Measurements from ENCODE around the gene ENHO.

ENHO gene

DNA sequence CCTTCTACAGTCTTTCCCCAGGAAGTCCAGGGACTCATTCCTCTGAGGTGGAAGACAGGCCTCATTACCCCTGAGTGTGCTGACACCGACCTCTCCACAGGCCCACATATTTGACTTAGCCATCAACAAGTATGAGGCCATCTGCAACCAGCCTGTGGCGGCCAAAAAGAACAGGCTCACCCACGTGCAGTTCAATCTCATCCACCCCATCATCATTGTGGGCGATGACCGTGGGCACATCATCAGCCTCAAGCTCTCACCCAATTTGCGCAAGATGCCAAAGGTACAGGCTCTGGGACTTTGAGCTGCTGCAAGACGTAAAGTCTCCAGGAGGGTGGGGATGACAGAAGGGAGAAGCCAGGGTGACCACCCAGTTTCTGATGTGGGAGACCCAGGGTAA lies 5.6 kb downstream of the ENHO start:
- TF ChIP-seq POLR2AphosphoS5 (IDR thresholded peaks at IDR 0.05; ENCODE audit: low read depth): no peak
- H3K4me3 ChIP-seq (replicated peaks; ENCODE audit: insufficient read depth, low read length): no peak overlapping the region
- no peaks in the 10 kb centered on the region for H3K27me3 ChIP-seq (ENCODE audit: insufficient read depth, poor library complexity, severe bottlenecking)
- no peak overlapping the region for H3K27ac ChIP-seq (replicated peaks)
- DNase-seq (ENCODE audit: low read depth in 1 of 2, low spot score in 1 of 2): no peak

DNA sequence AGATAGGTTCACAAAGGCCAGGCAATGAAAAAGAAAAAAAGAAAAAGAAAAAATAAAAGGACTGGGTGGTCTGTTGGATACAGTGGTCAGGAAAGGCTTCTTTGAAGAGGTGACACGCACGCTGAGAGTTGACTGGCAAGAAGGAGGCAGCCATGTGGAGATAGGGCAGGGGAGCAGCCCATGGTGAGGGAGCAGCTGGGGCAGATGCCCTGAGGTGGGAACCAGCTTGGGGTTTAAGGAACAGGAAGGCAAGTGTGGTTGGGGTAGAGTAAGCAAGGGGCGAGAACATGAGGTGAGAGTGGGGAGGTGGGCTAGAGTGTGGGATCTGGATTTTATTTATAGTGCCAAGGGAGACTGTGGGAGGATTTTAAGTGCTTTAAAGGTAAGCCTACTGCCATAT lies 6.8 kb downstream of the ENHO start:
- TF ChIP-seq SPI1 (IDR thresholded peaks at IDR 0.05; ENCODE audit: borderline replicate concordance, low read depth): no peak
- TF ChIP-seq, protein P1, sequence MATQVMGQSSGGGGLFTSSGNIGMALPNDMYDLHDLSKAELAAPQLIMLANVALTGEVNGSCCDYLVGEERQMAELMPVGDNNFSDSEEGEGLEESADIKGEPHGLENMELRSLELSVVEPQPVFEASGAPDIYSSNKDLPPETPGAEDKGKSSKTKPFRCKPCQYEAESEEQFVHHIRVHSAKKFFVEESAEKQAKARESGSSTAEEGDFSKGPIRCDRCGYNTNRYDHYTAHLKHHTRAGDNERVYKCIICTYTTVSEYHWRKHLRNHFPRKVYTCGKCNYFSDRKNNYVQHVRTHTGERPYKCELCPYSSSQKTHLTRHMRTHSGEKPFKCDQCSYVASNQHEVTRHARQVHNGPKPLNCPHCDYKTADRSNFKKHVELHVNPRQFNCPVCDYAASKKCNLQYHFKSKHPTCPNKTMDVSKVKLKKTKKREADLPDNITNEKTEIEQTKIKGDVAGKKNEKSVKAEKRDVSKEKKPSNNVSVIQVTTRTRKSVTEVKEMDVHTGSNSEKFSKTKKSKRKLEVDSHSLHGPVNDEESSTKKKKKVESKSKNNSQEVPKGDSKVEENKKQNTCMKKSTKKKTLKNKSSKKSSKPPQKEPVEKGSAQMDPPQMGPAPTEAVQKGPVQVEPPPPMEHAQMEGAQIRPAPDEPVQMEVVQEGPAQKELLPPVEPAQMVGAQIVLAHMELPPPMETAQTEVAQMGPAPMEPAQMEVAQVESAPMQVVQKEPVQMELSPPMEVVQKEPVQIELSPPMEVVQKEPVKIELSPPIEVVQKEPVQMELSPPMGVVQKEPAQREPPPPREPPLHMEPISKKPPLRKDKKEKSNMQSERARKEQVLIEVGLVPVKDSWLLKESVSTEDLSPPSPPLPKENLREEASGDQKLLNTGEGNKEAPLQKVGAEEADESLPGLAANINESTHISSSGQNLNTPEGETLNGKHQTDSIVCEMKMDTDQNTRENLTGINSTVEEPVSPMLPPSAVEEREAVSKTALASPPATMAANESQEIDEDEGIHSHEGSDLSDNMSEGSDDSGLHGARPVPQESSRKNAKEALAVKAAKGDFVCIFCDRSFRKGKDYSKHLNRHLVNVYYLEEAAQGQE (IDR thresholded peaks at IDR 0.05; ENCODE audit: insufficient replicate concordance, low read depth): no peak
- TF ChIP-seq, protein P2, sequence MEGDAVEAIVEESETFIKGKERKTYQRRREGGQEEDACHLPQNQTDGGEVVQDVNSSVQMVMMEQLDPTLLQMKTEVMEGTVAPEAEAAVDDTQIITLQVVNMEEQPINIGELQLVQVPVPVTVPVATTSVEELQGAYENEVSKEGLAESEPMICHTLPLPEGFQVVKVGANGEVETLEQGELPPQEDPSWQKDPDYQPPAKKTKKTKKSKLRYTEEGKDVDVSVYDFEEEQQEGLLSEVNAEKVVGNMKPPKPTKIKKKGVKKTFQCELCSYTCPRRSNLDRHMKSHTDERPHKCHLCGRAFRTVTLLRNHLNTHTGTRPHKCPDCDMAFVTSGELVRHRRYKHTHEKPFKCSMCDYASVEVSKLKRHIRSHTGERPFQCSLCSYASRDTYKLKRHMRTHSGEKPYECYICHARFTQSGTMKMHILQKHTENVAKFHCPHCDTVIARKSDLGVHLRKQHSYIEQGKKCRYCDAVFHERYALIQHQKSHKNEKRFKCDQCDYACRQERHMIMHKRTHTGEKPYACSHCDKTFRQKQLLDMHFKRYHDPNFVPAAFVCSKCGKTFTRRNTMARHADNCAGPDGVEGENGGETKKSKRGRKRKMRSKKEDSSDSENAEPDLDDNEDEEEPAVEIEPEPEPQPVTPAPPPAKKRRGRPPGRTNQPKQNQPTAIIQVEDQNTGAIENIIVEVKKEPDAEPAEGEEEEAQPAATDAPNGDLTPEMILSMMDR (IDR thresholded peaks at IDR 0.05; ENCODE audit: insufficient read depth, low read length): no peak
- TF ChIP-seq POLR2AphosphoS5 (IDR thresholded peaks at IDR 0.05; ENCODE audit: low read depth): no peak
- no peak for TF ChIP-seq GABPA (IDR thresholded peaks at IDR 0.05; ENCODE audit: low read depth)
- no peak for DNase-seq (ENCODE audit: low read depth in 1 of 2, low spot score in 1 of 2)
- no peak overlapping the region for H3K27ac ChIP-seq (replicated peaks)
- H3K27me3 ChIP-seq (ENCODE audit: insufficient read depth, poor library complexity, severe bottlenecking): no peaks in the 10 kb centered on the region
- no peak overlapping the region for H3K4me3 ChIP-seq (replicated peaks; ENCODE audit: insufficient read depth, low read length)

DNA sequence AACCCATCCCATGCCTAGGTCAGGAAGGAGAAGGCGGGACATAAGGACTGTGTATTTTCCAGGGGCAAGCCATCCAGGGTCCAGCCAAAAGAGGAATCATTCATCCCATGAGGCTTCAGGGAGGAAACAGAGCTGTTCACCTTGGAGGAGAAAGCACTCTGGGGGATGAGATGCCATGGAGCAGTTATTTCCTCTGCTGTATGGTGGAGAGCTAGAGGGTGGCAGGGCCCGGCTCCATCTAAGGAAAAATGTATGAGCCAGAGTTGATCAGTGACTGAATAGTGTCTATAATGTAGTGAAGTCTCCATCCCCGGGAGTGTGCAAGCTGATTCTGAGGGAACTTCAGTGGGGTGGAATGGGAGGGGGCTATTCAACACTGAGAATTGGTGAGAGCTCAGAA lies 8.0 kb downstream of the ENHO start:
- H3K4me3 ChIP-seq (replicated peaks; ENCODE audit: insufficient read depth, low read length): no peak overlapping the region
- no peaks in the 10 kb centered on the region for H3K27me3 ChIP-seq (ENCODE audit: insufficient read depth, poor library complexity, severe bottlenecking)
- no peak for DNase-seq (ENCODE audit: low read depth in 1 of 2, low spot score in 1 of 2)
- H3K27ac ChIP-seq (replicated peaks): no peak overlapping the region
- TF ChIP-seq SPI1 (IDR thresholded peaks at IDR 0.05; ENCODE audit: borderline replicate concordance, low read depth) (no peak), GABPA (IDR thresholded peaks at IDR 0.05; ENCODE audit: low read depth) (no peak), POLR2AphosphoS5 (IDR thresholded peaks at IDR 0.05; ENCODE audit: low read depth) (no peak)
- TF ChIP-seq, protein P2 (IDR thresholded peaks at IDR 0.05; ENCODE audit: insufficient read depth, low read length): no peak
- TF ChIP-seq, protein P1 (IDR thresholded peaks at IDR 0.05; ENCODE audit: insufficient replicate concordance, low read depth): no peak

DNA sequence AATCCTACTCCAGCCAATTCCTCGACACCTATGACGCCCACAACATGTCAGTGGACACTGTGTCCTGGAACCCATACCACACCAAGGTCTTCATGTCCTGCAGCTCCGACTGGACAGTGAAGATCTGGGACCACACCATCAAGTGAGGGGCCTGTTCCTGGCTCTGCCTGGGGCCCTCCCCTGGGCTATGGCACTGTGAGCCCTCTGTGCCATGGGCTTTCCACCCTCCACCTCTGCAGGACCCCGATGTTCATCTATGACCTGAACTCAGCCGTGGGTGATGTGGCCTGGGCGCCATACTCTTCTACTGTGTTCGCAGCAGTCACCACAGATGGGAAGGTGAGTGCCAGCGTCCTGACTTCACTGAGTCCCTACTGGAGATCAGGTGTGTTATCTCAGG lies 8.4 kb downstream of the ENHO start:
- H3K4me3 ChIP-seq (replicated peaks; ENCODE audit: insufficient read depth, low read length): no peak overlapping the region

More for the DNA sequence above, 8.4 kb downstream of the ENHO start:
- Histone ChIP-seq H3K27me3 (ENCODE audit: insufficient read depth, poor library complexity, severe bottlenecking) (no peaks in the 10 kb centered on the region), H3K27ac (replicated peaks) (no peak overlapping the region)
- no peak for DNase-seq (ENCODE audit: low read depth in 1 of 2, low spot score in 1 of 2)
- TF ChIP-seq, protein P1 (IDR thresholded peaks at IDR 0.05; ENCODE audit: insufficient replicate concordance, low read depth): no peak
- TF ChIP-seq SPI1 (IDR thresholded peaks at IDR 0.05; ENCODE audit: borderline replicate concordance, low read depth) (no peak), POLR2AphosphoS5 (IDR thresholded peaks at IDR 0.05; ENCODE audit: low read depth) (no peak), GABPA (IDR thresholded peaks at IDR 0.05; ENCODE audit: low read depth) (no peak)
- TF ChIP-seq, protein P2 (IDR thresholded peaks at IDR 0.05; ENCODE audit: insufficient read depth, low read length): no peak
